K562 (cell line): Measurements from ENCODE around the gene ZAP70. TPM values are rescaled to one million over a fixed set of nuclear protein-coding genes. Genes with fewer than 3 reads are reported as not detected.

Experiments used
- ATAC-seq: fragments of 200-7000 bp; cut with Tn5 transposase; 3 replicates; pipeline ENCODE4 v1.9.1; 2020; ENCODE audit warnings: moderate library complexity
- BruUV-seq: library from RNA; stranded (reverse); fragments of 400-500 nt; replicated peaks from 2 replicates; lab custom pipeline; 2021; lab: Mats Ljungman, UMichigan
- CTCF ChIA-PET: fragments of 300-600 bp; formaldehyde crosslinking; extraction: SDS; loops from one replicate; lab custom pipeline; 2021; ENCODE audit warnings: low intra/inter-chr PET ratio; lab: Yijun Ruan, JAX
- POLR2A ChIA-PET: fragments of 300-600, 350-650 bp; sonication (Branson Sonifier 250); formaldehyde crosslinking; extraction: SDS; loops from one replicate; lab custom pipeline; 2021; ENCODE audit warnings: antibody characterized with exemption, inconsistent platforms; lab: Yijun Ruan, JAX
- DNase-seq, 4 experiments: peaks; one replicate each; pipeline versions ENCODE4 v3.0.0 to v3.0.0-alpha.2; 2011 to 2018; ENCODE audit warnings: low spot score in 3 of 4, mixed read lengths in 3 of 4; ENCODE audit errors: extremely low read depth in 1 of 4
- FAIRE-seq: peaks from 2 replicates; lab custom pipeline; 2011; peaks lifted over from hg19 to GRCh38; lab: Jason Lieb, UNC
- H2AFZ ChIP-seq: 2 replicates; pipeline ENCODE4 v1.6.0; 2011; ENCODE audit warnings: low read depth, low read length, control low read depth, inconsistent platforms
- H3K27ac ChIP-seq: fragments of 200-600 bp; 3 replicates; pipeline ENCODE4 v1.8.0; 2011; ENCODE audit warnings: low read depth, mild to moderate bottlenecking, control low read depth, inconsistent platforms, low read length, moderate library complexity, mixed read lengths; ENCODE audit errors: extremely low read depth
- H3K27me3 ChIP-seq, 2 experiments: fragments of 300-600 bp in 1 of 2; 2 replicates in 1 of 2; 3 replicates in 1 of 2; pipeline versions ENCODE4 v1.6.0 to v1.8.0; 2011; ENCODE audit warnings: inconsistent platforms in 2 of 2, low read length in 2 of 2, mild to moderate bottlenecking in 1 of 2, mixed read lengths in 1 of 2, moderate library complexity in 1 of 2; ENCODE audit not compliant: control insufficient read depth in 2 of 2, insufficient read depth in 2 of 2
- H3K36me3 ChIP-seq: fragments of 300-600 bp; 3 replicates; pipeline ENCODE4 v1.8.0; 2011; ENCODE audit warnings: mild to moderate bottlenecking, low read length, inconsistent platforms; ENCODE audit not compliant: control insufficient read depth, insufficient read depth
- H3K4me1 ChIP-seq, 2 experiments: fragments of 200-600 bp in 1 of 2; replicated peaks in 1 of 2; 2 replicates in 1 of 2; 3 replicates in 1 of 2; pipeline versions ENCODE4 v1.5.1 to v1.8.0; 2011; ENCODE audit warnings: inconsistent platforms in 2 of 2, low read length in 2 of 2, mild to moderate bottlenecking in 1 of 2, mixed read lengths in 1 of 2, moderate library complexity in 1 of 2; ENCODE audit not compliant: control insufficient read depth in 2 of 2, insufficient read depth in 2 of 2
- H3K4me2 ChIP-seq: 2 replicates; pipeline ENCODE4 v1.6.1; 2011; ENCODE audit warnings: low read length, control low read depth, inconsistent platforms, mixed read lengths; ENCODE audit not compliant: insufficient read depth
- H3K4me3 ChIP-seq: fragments of 200-600 bp; sonication (generic), shearing (Covaris generic); 2 replicates; pipeline ENCODE4 v1.5.1; 2016; ENCODE audit warnings: control low read depth, inconsistent platforms
- H3K79me2 ChIP-seq: fragments of 200-600 bp; 3 replicates; pipeline ENCODE4 v1.8.0; 2011; ENCODE audit warnings: low read length, inconsistent platforms; ENCODE audit not compliant: control insufficient read depth, insufficient read depth
- H3K9ac ChIP-seq, 2 experiments: 2 replicates each; pipeline versions ENCODE4 v1.6.0 to v1.6.1; 2011; ENCODE audit warnings: low read depth in 2 of 2, low read length in 2 of 2, control low read depth in 1 of 2, inconsistent platforms in 1 of 2, mild to moderate bottlenecking in 1 of 2, mixed read lengths in 1 of 2; ENCODE audit not compliant: insufficient read depth in 1 of 2
- H3K9me1 ChIP-seq: one replicate; pipeline ENCODE4 v1.6.0; 2011; ENCODE audit warnings: inconsistent platforms, mild to moderate bottlenecking, low read length, moderate library complexity; ENCODE audit not compliant: control insufficient read depth, insufficient read depth
- H3K9me3 ChIP-seq: replicated peaks from 2 replicates; pipeline ENCODE4 v1.5.1; 2011; ENCODE audit warnings: low read depth, low read length, inconsistent platforms; ENCODE audit not compliant: control insufficient read depth, insufficient read depth
- H4K20me1 ChIP-seq: replicated peaks from 2 replicates; pipeline ENCODE4 v1.6.1; 2011; ENCODE audit warnings: low read length, inconsistent platforms, mixed read lengths; ENCODE audit not compliant: control insufficient read depth, insufficient read depth
- BCOR ChIP-seq: fragments of 450-650 bp; IDR thresholded peaks from 2 replicates; pipeline ENCODE4 v1.6.1; 2016
- GABPA ChIP-seq: fragments of 200-800 bp; sonication (Bioruptor generic); conservative IDR thresholded peaks from 2 replicates; pipeline ENCODE4 v1.6.1; 2016; ENCODE audit warnings: low read depth, missing genetic modification characterization, missing compliant biosample characterization
- MTA2 ChIP-seq: fragments of 450-650 bp; IDR thresholded peaks from 2 replicates; pipeline ENCODE4 v1.6.1; 2016; ENCODE audit warnings: low read depth
- PCBP2 ChIP-seq: fragments of 200-400 bp; formaldehyde crosslinking; IDR thresholded peaks from 2 replicates; pipeline ENCODE4 v1.6.1; 2018; ENCODE audit warnings: low read length, low read depth, mild to moderate bottlenecking, moderate library complexity; ENCODE audit not compliant: poor library complexity, severe bottlenecking
- PHB2 ChIP-seq: fragments of 450-650 bp; IDR thresholded peaks from 2 replicates; pipeline ENCODE4 v1.6.1; 2017; ENCODE audit warnings: low read depth
- TAF9B ChIP-seq: fragments of 450-650 bp; IDR thresholded peaks from 2 replicates; pipeline ENCODE4 v1.6.1; 2018; ENCODE audit warnings: mild to moderate bottlenecking; ENCODE audit not compliant: partially characterized antibody
- TFAM ChIP-seq: fragments of 250-450 bp; sonication (Bioruptor Pico); conservative IDR thresholded peaks from 2 replicates; pipeline ENCODE4 v1.5.0; 2021; ENCODE audit warnings: mild to moderate bottlenecking, moderate library complexity
- ZKSCAN1 ChIP-seq: fragments of 150-350 bp; IDR thresholded peaks from 2 replicates; pipeline ENCODE4 v1.6.1; 2016; ENCODE audit warnings: low read depth, low read length
- WGBS: fragments of 100-300 bp; shearing (Covaris generic); methylation state at CpG from one replicate; pipeline ENCODE4 v1.1.6; 2016; ENCODE audit warnings: low coverage, mixed read lengths; ENCODE audit not compliant: insufficient coverage; ENCODE audit errors: missing lambda C conversion rate; 5-methylcytosine and 5-hydroxymethylcytosine counted together
- in situ Hi-C: fragments of 300-500 bp; cut with MboI; formaldehyde crosslinking; loops from 4 replicates; pipeline ENCODE4 v1.15.0; 2018; ENCODE audit warnings: inconsistent platforms, mixed read lengths
- intact Hi-C: fragments of 100-400 bp; cut with micrococcal nuclease; formaldehyde crosslinking; loops from 2 replicates; pipeline ENCODE4 v1.14.2; 2022
- polyA plus RNA-seq, 8 experiments: library from polyadenylated mRNA; depleted of rRNA in 4 of 8; stranded (reverse) in 5 of 8; unstranded in 3 of 8; fragments of >200 nt; fragmentation: Nextera tagmentation in 2 of 8; fragmentation: Illumina TruSeq in 1 of 8; extraction: Ambion mirVana in 2 of 8; extraction: Trizol in 1 of 8; gene quantifications; 2 replicates each; pipeline versions ENCODE4 v1.2.1 to v1.2.3, GENCODE V29; 2011 to 2014; ENCODE audit warnings: inconsistent platforms in 1 of 8, missing spikeins in 1 of 8
- total RNA-seq, 7 experiments: library from RNA; depleted of rRNA in 6 of 7; stranded (reverse); fragments of >200 nt in 6 of 7; fragmentation: Illumina TruSeq in 2 of 7; extraction: Trizol in 2 of 7; gene quantifications; 2 replicates each; pipeline versions ENCODE4 v1.2.1 to v1.2.3, GENCODE V29; 2011 to 2021; ENCODE audit warnings: low replicate concordance in 1 of 7
- TF ChIP-seq, protein P1 (sequence below): IDR thresholded peaks from 2 replicates; pipeline ENCODE4 v1.6.1; 2012; ENCODE audit warnings: low read depth, low read length, improper control_type of control experiment, borderline replicate concordance
- TF ChIP-seq, protein P2 (sequence below): fragments of 250-450 bp; sonication (Bioruptor Pico); IDR thresholded peaks from 2 replicates; pipeline ENCODE4 v1.8.0; 2022; ENCODE audit warnings: moderate library complexity, mild to moderate bottlenecking, inconsistent platforms
- TF ChIP-seq, protein P3 (sequence below), 2 experiments: fragments of 450-650 bp; IDR thresholded peaks; 2 replicates each; pipeline ENCODE4 v1.6.1; 2018; ENCODE audit warnings: mild to moderate bottlenecking in 2 of 2, low read depth in 1 of 2; ENCODE audit not compliant: partially characterized antibody in 2 of 2

ZAP70 gene
- total and polyA plus RNA-seq, 9 of the 15 experiments (the other 6 are each of a cell fraction or from before 2014, with no cell fraction given): 0.06 to 0.80 (median 0.21) TPM; not detected in 1

DNA sequence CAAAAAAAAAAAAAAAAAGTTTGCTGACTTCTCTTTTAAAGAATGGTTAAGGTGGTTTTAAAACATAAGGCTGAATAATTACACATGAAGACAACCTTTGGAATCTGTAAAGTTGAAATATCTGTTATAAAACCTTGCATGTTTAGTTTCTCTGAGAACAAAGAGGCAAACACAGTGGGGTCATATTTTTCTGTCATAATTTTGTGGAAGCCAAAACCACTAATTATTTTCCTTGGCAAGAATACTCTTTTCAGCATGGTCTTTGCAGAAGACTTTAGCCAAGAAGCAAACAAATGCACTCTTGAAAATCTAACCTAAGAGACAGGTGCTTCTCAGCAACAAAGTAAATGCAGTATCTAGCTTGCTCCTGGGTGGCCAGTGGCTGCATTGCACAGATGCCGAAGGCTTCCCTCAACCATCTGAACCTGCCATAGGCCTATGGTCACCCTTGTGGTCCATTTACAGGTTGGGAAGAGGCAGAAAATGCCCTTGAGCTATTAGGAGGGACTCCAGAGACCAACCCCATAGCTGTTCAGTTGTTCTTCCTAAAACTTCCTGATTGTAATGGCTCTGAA lies 44.8 kb downstream of the ZAP70 start:
- intact Hi-C loops (no loop called here), in situ Hi-C loops (no loop called here)
- ATAC-seq (no peak), FAIRE-seq (no peak), DNase-seq (no peak)
- no peaks in the 10 kb centered on the region for H3K27me3 ChIP-seq
- TF ChIP-seq PHB2 (no peak), GABPA (tag) (no peak), TFAM (CRISPR knock-in tag) (no peak), MTA2 (no peak), PCBP2 (no peak), TAF9B (no peak), BCOR (no peak), ZKSCAN1 (no peak)
- TF ChIP-seq, protein P1, sequence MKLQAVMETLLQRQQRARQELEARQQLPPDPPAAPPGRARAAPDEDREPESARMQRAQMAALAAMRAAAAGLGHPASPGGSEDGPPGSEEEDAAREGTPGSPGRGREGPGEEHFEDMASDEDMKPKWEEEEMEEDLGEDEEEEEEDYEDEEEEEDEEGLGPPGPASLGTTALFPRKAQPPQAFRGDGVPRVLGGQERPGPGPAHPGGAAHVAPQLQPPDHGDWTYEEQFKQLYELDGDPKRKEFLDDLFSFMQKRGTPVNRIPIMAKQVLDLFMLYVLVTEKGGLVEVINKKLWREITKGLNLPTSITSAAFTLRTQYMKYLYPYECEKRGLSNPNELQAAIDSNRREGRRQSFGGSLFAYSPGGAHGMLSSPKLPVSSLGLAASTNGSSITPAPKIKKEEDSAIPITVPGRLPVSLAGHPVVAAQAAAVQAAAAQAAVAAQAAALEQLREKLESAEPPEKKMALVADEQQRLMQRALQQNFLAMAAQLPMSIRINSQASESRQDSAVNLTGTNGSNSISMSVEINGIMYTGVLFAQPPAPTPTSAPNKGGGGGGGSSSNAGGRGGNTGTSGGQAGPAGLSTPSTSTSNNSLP: no peak
- TF ChIP-seq, protein P2, sequence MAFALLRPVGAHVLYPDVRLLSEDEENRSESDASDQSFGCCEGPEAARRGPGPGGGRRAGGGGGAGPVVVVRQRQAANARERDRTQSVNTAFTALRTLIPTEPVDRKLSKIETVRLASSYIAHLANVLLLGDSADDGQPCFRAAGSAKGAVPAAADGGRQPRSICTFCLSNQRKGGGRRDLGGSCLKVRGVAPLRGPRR: no peak
- TF ChIP-seq, protein P3, sequence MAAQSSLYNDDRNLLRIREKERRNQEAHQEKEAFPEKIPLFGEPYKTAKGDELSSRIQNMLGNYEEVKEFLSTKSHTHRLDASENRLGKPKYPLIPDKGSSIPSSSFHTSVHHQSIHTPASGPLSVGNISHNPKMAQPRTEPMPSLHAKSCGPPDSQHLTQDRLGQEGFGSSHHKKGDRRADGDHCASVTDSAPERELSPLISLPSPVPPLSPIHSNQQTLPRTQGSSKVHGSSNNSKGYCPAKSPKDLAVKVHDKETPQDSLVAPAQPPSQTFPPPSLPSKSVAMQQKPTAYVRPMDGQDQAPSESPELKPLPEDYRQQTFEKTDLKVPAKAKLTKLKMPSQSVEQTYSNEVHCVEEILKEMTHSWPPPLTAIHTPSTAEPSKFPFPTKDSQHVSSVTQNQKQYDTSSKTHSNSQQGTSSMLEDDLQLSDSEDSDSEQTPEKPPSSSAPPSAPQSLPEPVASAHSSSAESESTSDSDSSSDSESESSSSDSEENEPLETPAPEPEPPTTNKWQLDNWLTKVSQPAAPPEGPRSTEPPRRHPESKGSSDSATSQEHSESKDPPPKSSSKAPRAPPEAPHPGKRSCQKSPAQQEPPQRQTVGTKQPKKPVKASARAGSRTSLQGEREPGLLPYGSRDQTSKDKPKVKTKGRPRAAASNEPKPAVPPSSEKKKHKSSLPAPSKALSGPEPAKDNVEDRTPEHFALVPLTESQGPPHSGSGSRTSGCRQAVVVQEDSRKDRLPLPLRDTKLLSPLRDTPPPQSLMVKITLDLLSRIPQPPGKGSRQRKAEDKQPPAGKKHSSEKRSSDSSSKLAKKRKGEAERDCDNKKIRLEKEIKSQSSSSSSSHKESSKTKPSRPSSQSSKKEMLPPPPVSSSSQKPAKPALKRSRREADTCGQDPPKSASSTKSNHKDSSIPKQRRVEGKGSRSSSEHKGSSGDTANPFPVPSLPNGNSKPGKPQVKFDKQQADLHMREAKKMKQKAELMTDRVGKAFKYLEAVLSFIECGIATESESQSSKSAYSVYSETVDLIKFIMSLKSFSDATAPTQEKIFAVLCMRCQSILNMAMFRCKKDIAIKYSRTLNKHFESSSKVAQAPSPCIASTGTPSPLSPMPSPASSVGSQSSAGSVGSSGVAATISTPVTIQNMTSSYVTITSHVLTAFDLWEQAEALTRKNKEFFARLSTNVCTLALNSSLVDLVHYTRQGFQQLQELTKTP (IDR thresholded peaks at IDR 0.05; ENCODE audit: low read depth in 1 of 2, partially characterized antibody in 2 of 2): no peak
- H3K79me2 ChIP-seq: no peaks in the 10 kb centered on the region
- H2AFZ ChIP-seq: no peak overlapping the region
- CTCF ChIA-PET: no interaction called here
- H3K9me3 ChIP-seq: no peaks in the 10 kb centered on the region
- 80% methylated on average over 1 of the region's 1 CpG for WGBS
- H3K4me1 ChIP-seq: peaks cover 0 to 4% of the 10 kb centered on the region in 2 experiments; a peak in 1 of 5 replicates
- H3K27ac ChIP-seq: no peak overlapping the region
- POLR2A ChIA-PET: interaction anchor here (0.6 kb wide), 1 partner anchor 101 kb away, joined by 3 read pairs; no protein-coding TSS in a partner anchor
- H3K4me2 ChIP-seq: no peak overlapping the region
- H3K9me1 ChIP-seq: no peaks in the 10 kb centered on the region
- H3K36me3 ChIP-seq: peaks cover 62% of the 10 kb centered on the region; the same call in 2 of the 3 replicates
- H4K20me1 ChIP-seq: no peaks in the 10 kb centered on the region
- H3K9ac ChIP-seq: no peak overlapping the region
- no TSS peak for BruUV-seq
- no peak overlapping the region for H3K4me3 ChIP-seq
